Psoas muscle (tissue), 8 donors: ENCODE results near the gene SCAF4. TPM values are rescaled to one million over a fixed set of nuclear protein-coding genes. Genes with fewer than 3 reads are reported as not detected.
A peak's percentile ranks its signal among the peaks of the same experiment; 100 is the strongest.

Experiments
- ATAC-seq, 4 donors: fragments of 200-7000 bp; cut with Tn5 transposase; one replicate each; pipeline ENCODE4 v1.9.1; 2020; ENCODE audit warnings: moderate library complexity in 3 of 4, mild to moderate bottlenecking in 2 of 4
- DNase-seq, 2 donors: peaks; one replicate each; pipeline ENCODE4 v3.0.0-alpha.2; 2020
- H3K27ac ChIP-seq: fragments of 200-600 bp; one replicate; pipeline ENCODE4 v1.8.0; 2022
- H3K27me3 ChIP-seq, 3 donors: fragments of 200-600 bp in 1 of 3; one replicate each; pipeline versions ENCODE4 v1.6.1 to v1.8.0; 2013 to 2022; ENCODE audit warnings: low read length in 2 of 3, mild to moderate bottlenecking in 2 of 3, moderate library complexity in 1 of 3; ENCODE audit not compliant: insufficient read depth in 3 of 3
- H3K36me3 ChIP-seq, 2 donors: fragments of 200-600 bp in 1 of 2; one replicate each; pipeline versions ENCODE4 v1.6.1 to v1.8.0; 2013 to 2022; ENCODE audit warnings: low read depth in 1 of 2, mild to moderate bottlenecking in 1 of 2, moderate library complexity in 1 of 2; ENCODE audit not compliant: insufficient read depth in 1 of 2
- H3K4me1 ChIP-seq: fragments of 200-600 bp; one replicate; pipeline ENCODE4 v1.8.0; 2022
- H3K4me3 ChIP-seq: fragments of 200-600 bp; one replicate; pipeline ENCODE4 v1.8.0; 2022; ENCODE audit warnings: mild to moderate bottlenecking
- H3K9me3 ChIP-seq: fragments of 200-600 bp; one replicate; pipeline ENCODE4 v1.8.0; 2022
- WGBS, 3 donors: extraction: QIAGEN DNeasy Blood & Tissue Kit; methylation state at CpG; one replicate each; pipeline versions ENCODE4 v1.1.6 to v1.1.7; 2013; 5-methylcytosine and 5-hydroxymethylcytosine counted together
- intact Hi-C, 2 donors: fragments of 100-400 bp; cut with DNase I; formaldehyde crosslinking; loops; one replicate each; pipeline versions ENCODE4 v1.11.0 to v1.14.2; 2022
- polyA plus RNA-seq, 3 donors: library from polyadenylated mRNA; stranded (reverse); fragments of 200-250 nt; gene quantifications; one replicate each; pipeline ENCODE4 v1.2.3, GENCODE V29; 2013
- total RNA-seq, 4 donors: library from RNA; stranded (reverse); fragmentation: NEBNext Ultra II Directional in 2 of 4; extraction: Animal tissue kit (Norgen Biotek cat#: 25700) in 2 of 4; gene quantifications; one replicate each; pipeline versions ENCODE4 v1.2.1 to v1.2.4, GENCODE V29; 2021 to 2023
- TF ChIP-seq, protein P1 (sequence below): fragments of 200-600 bp; IDR thresholded peaks from one replicate; pipeline ENCODE4 v1.8.0; 2022; ENCODE audit warnings: antibody characterized with exemption
- donor health status: healthy with polysubstance abuse.
- donor health status: DM: no; HTN: no; CAD: no; lungs with moderate emphysema.
- donor health status: Bipolar disorder and iron deficiency.
- donor health status: healthy.
- donor health status: DM: yes; HTN: yes; CAD: no.
- donor health status: DM: no; HTN: no; CAD: no.
- donor health status: DM: no; HTN: no; CAD: no.
- donor health status: DM: yes; HTN: yes; CAD: no.

Gene SCAF4
- total and polyA plus RNA-seq, 7 donors: 7.5 to 23.9 (median 17.3) TPM

DNA sequence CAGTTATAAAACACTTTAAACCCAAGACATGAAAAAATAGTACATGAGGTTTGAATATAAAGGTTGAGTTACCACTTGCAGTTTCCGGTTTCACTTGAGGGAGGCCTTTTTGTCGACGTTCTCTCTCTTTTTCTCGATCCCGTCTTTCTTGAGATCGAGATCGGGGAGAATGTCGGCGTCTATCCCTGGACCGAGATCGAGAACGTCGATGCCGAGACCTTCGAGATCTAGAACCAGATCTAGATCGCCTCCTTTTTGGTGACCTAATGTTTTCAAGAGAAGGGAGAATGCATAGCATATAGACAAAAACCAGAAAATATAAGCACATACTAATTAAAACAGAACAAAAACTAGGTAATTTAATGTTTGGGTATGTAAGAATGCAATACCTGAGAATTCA lies 38.7 kb downstream of the SCAF4 start:
- DNase-seq (no peak), ATAC-seq (no peak)
- Histone ChIP-seq H3K36me3 (peaks cover 12 to 100% of the 10 kb centered on the region in 2 donors), H3K27me3 (no peaks in the 10 kb centered on the region), H3K4me3 (no peak overlapping the region), H3K4me1 (no peaks in the 10 kb centered on the region), H3K27ac (no peak overlapping the region), H3K9me3 (no peaks in the 10 kb centered on the region)
- TF ChIP-seq, protein P1, sequence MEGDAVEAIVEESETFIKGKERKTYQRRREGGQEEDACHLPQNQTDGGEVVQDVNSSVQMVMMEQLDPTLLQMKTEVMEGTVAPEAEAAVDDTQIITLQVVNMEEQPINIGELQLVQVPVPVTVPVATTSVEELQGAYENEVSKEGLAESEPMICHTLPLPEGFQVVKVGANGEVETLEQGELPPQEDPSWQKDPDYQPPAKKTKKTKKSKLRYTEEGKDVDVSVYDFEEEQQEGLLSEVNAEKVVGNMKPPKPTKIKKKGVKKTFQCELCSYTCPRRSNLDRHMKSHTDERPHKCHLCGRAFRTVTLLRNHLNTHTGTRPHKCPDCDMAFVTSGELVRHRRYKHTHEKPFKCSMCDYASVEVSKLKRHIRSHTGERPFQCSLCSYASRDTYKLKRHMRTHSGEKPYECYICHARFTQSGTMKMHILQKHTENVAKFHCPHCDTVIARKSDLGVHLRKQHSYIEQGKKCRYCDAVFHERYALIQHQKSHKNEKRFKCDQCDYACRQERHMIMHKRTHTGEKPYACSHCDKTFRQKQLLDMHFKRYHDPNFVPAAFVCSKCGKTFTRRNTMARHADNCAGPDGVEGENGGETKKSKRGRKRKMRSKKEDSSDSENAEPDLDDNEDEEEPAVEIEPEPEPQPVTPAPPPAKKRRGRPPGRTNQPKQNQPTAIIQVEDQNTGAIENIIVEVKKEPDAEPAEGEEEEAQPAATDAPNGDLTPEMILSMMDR: no peak
- 96 to 98% (median 96%) methylated on average over 16 of the region's 16 CpGs for WGBS, 3 donors
- intact Hi-C loops: loop anchor here in 1 of 2 donors (10.0 kb wide), 1 partner anchor 662 kb away; no protein-coding TSS in a partner anchor

DNA sequence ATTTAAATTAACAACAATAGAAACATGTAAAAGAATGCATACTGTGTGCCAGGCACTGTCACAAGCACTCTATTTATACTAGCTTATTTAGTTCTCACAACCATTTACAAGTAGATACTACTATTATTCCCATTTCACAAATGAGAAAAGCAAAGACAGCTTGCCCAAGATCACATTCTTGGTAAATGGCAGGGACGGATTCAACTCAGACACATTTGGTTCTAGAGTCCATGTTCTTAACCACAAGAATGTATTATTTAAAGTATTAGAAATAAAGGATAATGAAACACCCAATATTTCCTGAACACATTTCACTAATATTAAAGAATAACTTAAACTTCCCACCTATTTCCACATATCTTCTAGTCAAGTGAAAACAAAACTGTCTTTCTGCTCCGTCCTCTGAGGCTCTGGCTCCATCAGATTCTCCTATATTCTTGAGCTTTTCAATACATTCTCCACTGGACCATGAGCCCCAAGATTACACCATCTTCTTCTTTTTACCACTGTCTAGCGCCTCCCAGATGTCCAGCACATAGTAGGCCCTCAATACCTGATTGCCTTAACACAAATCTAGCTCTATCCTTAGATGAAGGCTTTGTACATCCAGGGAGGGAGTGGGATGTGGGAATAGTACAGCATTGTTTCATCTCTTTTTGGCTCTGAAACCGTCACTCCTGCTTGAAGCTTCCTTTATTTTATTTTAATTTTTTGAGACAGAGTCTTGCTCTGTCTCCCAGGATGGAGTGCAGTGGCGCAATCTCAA lies 43.1 kb downstream of the SCAF4 start:
- 91 to 94% (median 94%) methylated on average over 5 of the region's 5 CpGs for WGBS, 3 donors
- ATAC-seq (no peak), DNase-seq (no peak)
- Histone ChIP-seq H3K9me3 (no peaks in the 10 kb centered on the region), H3K36me3 (peaks cover 12 to 100% of the 10 kb centered on the region in 2 donors), H3K27ac (no peak overlapping the region), H3K27me3 (no peaks in the 10 kb centered on the region), H3K4me1 (no peaks in the 10 kb centered on the region), H3K4me3 (no peak overlapping the region)
- intact Hi-C loops: no loop called here
- TF ChIP-seq, protein P1: no peak

DNA sequence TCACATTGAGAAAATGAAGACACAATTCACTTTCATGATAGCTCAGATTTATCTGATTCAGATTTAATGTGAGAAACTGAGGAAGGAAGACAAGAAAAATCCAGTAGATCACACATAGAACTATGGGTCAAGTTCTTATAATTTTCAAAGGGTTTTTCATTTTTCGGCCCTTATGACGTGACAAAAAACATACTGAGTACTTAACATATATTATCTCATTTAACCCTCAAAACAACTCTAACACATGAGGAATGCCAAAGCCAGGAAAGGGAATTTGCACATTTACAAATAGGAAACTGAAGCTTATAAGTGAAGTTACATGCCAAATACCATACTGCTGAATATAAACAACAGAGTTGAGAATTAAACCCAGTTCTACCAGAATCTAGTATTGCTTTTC lies 44.8 kb downstream of the SCAF4 start:
- Histone ChIP-seq H3K36me3 (peaks cover 11 to 100% of the 10 kb centered on the region in 2 donors), H3K27ac (no peak overlapping the region), H3K4me1 (no peaks in the 10 kb centered on the region), H3K9me3 (no peaks in the 10 kb centered on the region), H3K27me3 (no peaks in the 10 kb centered on the region), H3K4me3 (no peak overlapping the region)
- DNase-seq (no peak), ATAC-seq (no peak)
- TF ChIP-seq, protein P1: no peak
- intact Hi-C loops: no loop called here
- 95 to 100% (median 96%) methylated on average over 2 of the region's 2 CpGs for WGBS, 3 donors

DNA sequence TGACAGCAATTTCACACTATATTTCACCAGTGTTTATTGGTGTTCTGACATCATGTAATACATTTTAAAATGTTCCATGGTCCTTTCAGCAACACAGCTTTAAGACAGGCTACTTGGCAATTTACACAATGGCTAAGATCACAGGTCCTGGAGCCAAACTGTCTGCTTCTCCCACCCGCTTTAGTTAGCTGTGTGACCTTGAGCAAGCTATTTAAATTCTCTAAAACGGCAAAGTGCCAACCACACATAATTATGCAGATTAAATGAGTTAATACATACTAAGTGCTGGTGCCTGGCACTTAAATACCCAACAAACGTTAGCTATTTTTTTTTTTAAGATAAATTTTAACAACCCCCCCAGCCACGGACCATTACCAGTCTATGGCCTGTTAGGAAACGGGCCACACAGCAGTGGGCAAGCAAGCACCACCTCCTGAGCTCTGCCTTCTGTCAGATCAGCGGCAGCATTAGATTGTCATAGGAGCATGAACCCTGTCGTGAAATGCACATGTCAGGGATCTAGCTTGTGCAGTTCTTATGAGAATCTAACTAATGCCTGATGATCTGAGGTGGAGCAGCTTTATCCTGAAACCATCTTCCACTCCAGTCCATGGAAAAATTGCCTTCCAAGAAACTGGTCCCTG lies 45.5 kb downstream of the SCAF4 start:
- no peaks in the 10 kb centered on the region for H3K9me3 ChIP-seq
- no peaks in the 10 kb centered on the region for H3K4me1 ChIP-seq
- no peaks in the 10 kb centered on the region for H3K27me3 ChIP-seq
- TF ChIP-seq, protein P1: no peak
- ATAC-seq (peak in 2 of 4 donors; percentile 19 to 30), DNase-seq (no peak)
- peaks cover 10 to 100% of the 10 kb centered on the region in 2 donors for H3K36me3 ChIP-seq
- H3K4me3 ChIP-seq: no peak overlapping the region
- intact Hi-C loops: no loop called here
- 80 to 83% (median 80%) methylated on average over 7 of the region's 7 CpGs for WGBS, 3 donors
- H3K27ac ChIP-seq: no peak overlapping the region
